ENCODE results near the gene MT2A.
"Not testable (repeated sequence)": the region's sequence is repeated elsewhere in the genome, so short reads cannot be mapped to it uniquely, and the experiment has no call there.

The MT2A gene

DNA sequence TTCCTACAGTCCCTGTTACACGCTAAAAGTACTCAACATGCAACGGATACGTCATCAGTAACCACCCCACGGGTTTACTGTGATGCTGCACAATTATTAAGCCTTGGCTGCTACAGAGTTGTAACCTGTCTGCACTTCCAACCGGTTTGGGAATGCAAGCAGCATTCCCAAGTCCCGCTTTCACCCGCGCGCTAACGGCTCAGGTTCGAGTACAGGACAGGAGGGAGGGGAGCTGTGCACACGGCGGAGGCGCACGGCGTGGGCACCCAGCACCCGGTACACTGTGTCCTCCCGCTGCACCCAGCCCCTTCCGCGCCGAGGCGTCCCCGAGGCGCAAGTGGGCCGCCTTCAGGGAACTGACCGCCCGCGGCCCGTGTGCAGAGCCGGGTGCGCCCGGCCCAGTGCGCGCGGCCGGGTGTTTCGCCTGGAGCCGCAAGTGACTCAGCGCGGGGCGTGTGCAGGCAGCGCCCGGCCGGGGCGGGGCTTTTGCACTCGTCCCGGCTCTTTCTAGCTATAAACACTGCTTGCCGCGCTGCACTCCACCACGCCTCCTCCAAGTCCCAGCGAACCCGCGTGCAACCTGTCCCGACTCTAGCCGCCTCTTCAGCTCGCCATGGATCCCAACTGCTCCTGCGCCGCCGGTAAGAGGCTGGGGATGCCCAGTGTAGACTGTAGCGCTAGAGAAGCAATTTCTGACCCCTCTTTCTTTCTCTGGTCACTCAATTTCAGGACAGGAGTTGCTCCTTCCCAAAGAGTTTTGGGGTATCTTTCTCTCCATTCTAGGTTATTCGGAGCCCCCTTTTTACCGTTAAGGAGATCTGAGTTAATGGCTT is at the start of gene MT2A:
TSS of gene MT2A (plus strand) at position 542 of the 833 bp plus-strand sequence. CDS start at position 614, 72 bp downstream.
- DNase-seq (ENCODE audit: low spot score), result peak; percentile 93

- no peak for DNase-seq (ENCODE audit: low spot score)
These were observed 49.3 kb upstream of the MT2A start for GRCh38 chr16:56559109-56559508.

DNA sequence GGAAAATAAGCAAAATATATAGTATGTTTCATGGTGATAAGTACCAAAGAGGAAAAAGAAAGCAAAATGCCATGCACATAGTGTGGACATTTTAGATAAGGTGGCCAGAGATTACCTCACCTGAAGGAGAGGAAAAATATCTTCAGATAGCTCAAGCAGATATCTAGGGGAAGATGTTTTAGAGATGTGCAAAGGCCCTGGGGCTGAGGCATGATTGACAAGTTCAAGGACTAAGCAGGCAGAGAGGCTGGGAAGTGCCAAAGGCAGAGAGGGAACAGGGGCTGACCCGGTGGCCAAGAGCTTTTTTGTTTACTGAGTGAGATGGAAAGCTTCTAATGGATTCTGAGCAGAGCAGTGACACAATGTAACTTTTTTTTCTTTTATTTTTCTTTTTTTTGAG is 47.9 kb upstream of the MT2A start:
- DNase-seq (ENCODE audit: low spot score), result no peak

DNA sequence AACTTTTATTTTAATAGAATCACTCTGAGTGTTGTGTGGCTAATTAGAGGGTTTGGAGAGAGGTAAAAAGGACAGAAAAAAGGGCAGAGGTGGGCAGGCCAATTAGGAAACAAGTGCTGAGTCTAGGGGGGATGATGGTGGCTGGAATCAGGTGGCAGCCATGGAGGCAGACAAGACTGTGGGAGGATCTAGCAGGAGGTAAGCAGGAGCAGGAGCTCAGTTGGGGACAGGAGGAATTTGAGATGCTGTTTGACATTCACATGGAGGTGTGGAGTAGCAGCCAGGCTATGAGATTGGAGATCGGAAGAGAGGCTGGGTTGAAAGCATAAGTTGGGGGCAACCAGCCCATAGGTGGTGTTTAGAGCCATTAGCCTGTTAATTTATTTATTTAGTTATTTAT is 47.3 kb upstream of the MT2A start:
- no peak for DNase-seq (ENCODE audit: low spot score)

GRCh38 chr16:56564793-56565477 is 43.4 kb upstream of the MT2A start, which contains the start of gene MT4:
Gene MT4, plus strand, starts transcription at chr16:56565073. Its CDS starts 56 bp downstream, at chr16:56565129.
- no peak for DNase-seq (ENCODE audit: low spot score)

DNA sequence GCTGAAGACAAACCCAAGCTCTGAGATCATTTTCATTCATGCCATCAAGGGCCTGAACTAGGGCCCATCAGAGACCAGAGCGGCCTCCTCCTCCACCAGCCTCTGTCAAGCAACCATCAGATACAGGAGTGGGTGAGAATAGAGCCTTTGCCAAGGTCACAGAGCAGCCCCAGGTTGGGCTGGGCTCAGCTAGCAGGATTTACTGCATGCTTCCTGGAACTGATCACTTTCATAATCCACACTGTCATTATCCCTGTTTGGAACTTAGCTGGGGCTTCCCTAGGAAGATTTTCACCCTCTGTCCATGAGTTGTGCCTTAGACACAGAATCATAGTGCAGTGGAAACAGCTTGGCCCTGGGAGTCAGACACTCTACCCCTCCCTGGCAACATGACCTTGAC is 38.4 kb upstream of the MT2A start:
- DNase-seq (ENCODE audit: low spot score), result no peak

- no peak for DNase-seq (ENCODE audit: low spot score)
These were observed 36.9 kb upstream of the MT2A start for GRCh38 chr16:56571525-56571924.

GRCh38 chr16:56574625-56575024 is 33.8 kb upstream of the MT2A start:
- no peak for DNase-seq (ENCODE audit: low spot score)

DNA sequence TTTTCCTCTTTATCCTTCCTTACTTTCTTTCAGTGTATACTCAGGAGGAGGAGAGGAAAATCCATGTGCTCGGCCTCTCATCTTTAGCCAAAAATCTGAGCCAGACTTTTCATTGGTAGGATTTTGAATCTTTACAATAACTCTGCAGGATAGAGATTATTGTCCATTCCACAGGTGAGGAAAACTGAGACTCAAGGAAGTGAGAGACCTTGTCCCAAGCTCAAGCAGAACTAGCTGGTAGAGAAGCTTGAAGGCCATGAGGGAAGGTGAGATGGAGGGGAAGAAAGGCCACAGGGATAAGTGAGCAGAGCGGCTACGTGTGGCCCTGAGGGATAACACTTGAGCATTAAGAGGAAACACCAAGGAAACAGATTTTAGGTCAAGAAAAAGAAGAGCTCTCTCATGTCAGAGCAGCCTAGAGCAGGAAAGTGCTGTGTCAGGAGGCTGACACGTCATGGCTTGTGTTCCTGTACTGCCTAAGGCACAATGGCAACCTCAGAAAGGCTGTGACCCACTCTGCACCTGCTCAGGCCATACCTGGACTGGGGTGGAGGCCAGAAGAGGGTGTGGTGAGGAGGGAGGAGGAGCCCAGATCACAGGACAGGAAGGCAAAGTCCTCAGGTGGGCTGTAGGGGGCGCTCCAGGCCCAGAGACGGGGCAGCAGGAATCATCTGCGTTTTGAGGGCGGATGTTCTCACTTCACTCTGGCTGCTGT is 31.6 kb upstream of the MT2A start:
- peak; percentile 54 for DNase-seq (ENCODE audit: low spot score)

DNA sequence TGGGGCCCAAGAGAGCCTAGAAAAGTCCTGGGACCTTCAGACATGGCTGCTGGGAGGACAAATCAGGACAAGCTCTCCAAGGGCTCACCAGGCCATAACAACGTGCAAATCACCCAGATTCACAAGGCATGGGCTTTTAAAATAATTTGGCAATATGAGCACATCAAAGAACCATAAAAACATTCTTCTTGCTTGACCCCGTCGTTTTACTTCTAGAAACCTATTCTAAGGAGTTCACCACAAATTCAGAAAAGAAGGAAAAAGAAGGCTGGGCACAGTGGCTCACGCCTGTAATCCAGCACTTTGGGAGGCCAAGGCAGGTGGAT is 31.1 kb upstream of the MT2A start:
- DNase-seq (ENCODE audit: low spot score), result no peak

DNA sequence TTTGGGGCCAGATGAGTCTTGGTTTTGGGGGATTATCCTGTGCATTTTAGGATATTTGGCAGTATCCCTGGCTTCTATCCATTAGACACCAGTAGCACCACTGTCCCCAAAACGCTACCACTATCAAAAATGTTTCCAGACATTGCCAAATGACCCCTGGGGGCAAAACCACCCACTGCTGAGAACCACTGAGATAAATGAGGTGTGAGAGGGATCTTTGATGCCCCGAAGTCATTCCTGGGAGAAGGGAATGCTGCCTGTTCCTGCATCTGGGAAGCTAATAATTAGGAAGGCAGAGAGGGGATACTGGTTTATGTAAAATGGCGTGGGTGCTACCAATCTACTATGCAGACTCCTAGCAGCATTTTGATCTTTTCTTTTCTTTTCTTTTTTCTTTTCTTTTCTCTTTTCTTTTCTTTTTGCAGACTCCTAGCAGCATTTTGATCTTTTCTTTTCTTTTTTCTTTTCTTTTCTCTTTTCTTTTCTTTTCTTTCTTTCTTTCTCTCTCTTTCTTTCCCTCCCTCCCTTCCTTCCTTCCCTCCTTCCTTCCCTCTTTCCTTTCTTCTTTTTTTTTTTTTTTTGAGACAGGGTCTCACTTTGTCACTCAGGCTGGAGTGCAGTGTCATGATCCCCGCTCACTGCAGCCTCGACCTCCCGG is 27.9 kb upstream of the MT2A start:
- DNase-seq (ENCODE audit: low spot score), result no peak

GRCh38 chr16:56582911-56583310 is 25.5 kb upstream of the MT2A start:
- not testable (repeated sequence) for DNase-seq (ENCODE audit: low spot score)

DNA sequence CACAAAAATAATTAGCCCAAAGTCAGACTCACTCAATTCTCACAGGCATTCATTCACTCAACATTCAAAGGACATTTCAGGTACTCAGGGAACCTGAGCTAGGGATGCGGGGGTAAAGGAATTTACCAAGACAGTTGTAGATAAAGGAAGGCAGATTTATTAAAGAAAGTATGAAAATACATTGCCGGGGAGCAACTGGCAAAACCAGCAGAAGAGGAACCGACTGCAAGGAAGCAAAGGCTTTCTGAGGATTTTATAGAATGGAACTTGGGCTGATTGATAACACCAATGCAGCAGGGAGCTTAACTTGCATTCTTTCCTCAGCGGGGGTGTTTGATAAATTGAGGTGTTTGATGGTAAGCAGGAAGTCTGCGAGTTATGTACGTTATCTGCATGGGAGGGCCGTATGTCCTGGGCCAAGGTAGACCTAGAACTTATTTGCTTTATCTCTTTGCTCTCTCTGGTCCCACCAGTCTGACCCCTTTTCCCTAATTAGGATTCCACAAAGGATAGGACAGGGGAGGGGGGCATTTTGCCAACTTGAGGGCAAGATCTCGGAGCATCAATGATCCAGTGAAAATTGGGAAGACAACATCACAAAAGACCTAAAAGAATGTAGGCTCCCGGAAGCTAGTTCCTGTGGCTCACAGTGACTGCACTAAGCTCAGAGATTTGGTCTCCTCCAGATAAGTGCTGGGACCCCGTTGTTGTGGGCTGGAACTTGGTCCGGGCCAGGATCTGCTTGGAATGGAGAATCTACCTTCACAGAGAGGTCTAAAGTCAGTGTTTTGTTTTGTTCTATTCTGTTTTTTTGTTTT is 24.8 kb upstream of the MT2A start:
- no peak for DNase-seq (ENCODE audit: low spot score)

- DNase-seq (ENCODE audit: low spot score), result no peak
These were observed 24.1 kb upstream of the MT2A start for GRCh38 chr16:56584276-56584675.

DNA sequence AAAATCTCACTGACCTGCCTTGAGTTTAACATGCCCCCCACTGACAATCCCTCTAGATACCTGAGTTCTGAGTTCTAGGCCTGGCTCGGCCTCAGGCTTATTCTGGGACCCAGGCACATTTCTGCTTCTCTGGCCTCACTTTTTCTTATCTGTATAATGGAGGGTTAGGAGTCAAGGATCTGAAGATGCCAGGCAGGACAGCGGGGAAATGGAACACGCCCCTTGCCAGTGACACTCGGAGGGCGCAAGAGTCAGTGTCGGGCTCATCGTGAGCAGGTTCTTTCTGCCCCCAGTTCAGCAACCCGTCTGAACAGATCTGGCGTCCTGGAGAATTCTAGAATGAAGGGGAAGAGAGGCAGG is 19.6 kb upstream of the MT2A start:
- DNase-seq (ENCODE audit: low spot score), result no peak

- DNase-seq (ENCODE audit: low spot score), result no peak
These were observed 19.0 kb upstream of the MT2A start, which contains the start of gene MT3 for GRCh38 chr16:56589141-56590039. Gene MT3, plus strand, starts transcription at chr16:56589528. Its CDS starts 63 bp downstream, at chr16:56589591.

DNA sequence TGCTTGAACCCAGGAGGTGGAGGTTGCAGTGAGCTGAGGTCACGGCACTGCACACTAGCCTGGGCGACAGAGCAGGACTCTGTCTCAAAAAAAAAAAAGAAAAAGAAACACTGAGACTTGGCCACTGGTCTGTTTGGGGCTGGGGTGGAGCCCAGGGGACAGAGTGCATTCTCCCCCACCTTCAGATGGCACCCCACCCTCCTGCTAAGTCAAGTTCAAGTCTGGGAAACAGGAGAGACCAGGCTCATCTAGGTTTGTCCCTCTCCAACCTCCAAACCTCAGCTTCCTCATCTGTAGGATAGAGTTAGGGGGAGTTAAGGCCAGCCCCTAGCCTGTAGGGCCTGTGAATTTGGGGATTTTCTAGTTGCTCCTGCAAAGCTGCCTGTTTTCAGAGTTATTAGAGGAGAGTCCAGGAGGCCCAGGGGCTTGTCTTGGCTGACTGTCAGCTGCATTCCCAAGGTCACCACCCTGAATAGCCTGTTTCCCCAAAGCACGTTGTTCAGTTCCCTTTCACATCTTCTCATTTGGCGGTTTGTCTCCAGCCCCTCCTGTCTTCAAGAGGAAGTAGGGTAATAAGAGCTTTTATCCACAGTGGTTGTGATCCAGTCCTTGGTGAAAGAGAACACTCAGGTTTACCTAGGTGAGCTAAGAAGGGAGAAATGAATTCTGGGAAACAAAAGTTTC is 16.9 kb upstream of the MT2A start:
- DNase-seq (ENCODE audit: low spot score), result no peak

GRCh38 chr16:56593573-56594291 is 14.7 kb upstream of the MT2A start:
- DNase-seq (ENCODE audit: low spot score), result no peak

- no peak for DNase-seq (ENCODE audit: low spot score)
These were observed 14.1 kb upstream of the MT2A start for GRCh38 chr16:56594292-56594619.

All from AG08396 (cell line).